Activated effector memory CD4-positive, alpha-beta T cell treated with Interleukin-2 at 50 U/mL for 16 hours (primary cell): ENCODE measurements around the gene PPP1R10.

Source experiments
- DNase-seq: peaks from one replicate; pipeline ENCODE4 v3.0.0-alpha.2; 2020

The PPP1R10 gene

GRCh38 chr6:30618270-30618797 is 1.3 kb upstream of the PPP1R10 start:
- no peak for DNase-seq

DNA sequence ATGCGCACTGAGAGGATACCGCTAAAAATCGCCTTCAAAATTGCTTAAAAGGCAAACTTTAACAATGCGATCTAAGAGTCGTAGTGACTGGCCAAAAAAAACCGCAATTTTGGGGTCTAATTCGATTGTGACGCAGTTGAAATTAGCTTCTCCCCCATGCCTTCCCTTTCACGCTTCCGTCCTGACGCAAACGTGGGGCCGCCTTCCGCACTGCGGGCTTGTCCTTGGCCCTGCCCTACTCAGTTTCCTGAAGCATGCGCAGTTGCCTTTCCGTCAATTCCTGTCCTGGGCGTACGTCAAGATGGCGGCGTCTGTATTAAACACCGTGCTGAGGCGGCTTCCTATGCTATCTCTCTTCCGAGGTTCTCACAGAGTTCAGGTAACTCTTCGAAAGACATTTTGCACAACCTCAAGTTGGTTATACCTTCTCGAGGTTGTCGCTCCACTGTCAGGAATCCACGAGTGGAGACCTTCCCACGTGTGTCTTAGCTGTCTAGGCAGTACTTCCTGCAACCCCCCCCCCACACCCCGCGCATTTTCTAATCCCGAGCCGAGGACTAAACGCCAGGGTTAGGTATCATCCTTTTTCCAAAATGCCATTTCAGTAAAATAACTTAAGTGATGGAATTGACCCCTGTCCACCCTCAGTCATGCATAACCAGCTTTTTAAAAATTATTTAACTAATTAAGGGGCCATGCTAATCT is 674 bp upstream of the PPP1R10 start, which contains the start of gene MRPS18B:
Gene MRPS18B, plus strand, starts transcription at position 276 of the 705 bp plus-strand sequence. Its CDS starts 26 bp downstream, at position 302.
- DNase-seq, result peak; percentile 96

GRCh38 chr6:30615958-30616810 is 859 bp downstream of the PPP1R10 start:
- peak; percentile 41 for DNase-seq

DNA sequence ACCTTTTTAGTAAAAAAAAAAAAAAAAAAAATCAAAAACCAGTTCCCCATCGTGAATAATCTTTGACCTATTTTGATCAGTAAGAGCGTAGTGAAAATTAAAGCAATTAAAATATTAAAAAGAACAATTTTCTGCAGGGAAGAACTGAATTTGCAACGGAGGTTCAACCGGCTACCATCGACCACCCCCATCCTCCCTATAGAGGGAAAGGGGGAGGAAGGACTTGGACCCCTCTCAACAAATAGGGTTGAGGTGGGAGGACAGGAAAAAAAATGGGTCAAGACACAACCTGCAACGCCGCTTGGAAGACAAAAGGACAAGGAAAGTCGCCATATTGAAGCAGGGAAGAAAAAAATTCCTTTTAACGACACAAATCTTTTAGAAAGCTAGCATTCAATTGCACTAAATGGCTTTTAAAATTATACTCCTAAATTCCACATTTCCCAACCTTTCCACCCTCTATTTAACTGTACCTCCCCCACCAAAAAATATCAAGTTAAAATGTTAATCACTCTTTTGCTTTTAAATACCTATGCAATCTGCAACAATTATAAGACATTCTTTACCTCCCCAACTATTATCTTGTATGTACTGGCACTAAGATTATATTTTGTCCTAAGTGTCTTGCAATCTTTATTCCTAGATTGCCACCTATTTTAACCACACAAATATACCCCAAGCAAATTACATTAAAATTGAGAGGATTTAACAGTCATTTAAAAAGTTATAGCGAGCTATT is 1.7 kb downstream of the PPP1R10 start:
- peak; percentile 30 for DNase-seq

GRCh38 chr6:30614843-30615218 is 2.2 kb downstream of the PPP1R10 start:
- peak; percentile 79 for DNase-seq

GRCh38 chr6:30614044-30614842 is 2.8 kb downstream of the PPP1R10 start:
- DNase-seq, result no peak

- no peak for DNase-seq
Measured at GRCh38 chr6:30613251-30614043, 3.6 kb downstream of the PPP1R10 start.

DNA sequence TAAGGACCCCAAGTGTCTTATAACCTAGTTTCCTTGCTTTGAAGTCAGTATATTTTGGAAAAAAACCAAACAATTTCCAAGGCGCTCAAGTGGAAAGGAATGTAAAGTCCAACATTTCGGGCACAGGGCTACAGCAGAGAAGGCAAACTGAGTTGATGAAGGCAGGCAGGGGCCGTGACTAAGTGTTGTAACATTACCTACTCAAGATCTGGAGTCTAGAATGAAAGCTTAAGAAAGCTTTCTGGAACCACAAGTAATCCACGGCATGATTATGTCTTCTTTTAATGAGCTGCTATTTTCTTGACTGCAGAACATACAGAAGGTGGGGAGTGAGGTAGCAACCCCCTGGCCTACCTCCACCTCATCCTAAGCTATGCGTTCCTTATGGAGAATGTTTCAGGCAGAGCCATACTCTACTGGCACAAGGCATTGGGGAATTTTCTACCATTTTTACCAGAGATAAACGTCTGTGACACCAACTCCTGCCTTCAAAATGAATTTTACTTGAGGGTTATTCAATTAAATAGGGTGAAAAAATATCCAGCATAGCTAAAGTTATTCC is 4.3 kb downstream of the PPP1R10 start:
- no peak for DNase-seq

- DNase-seq, result no peak
Measured at GRCh38 chr6:30612213-30612612, 4.8 kb downstream of the PPP1R10 start.

- no peak for DNase-seq
Measured at GRCh38 chr6:30611856-30612194, 5.2 kb downstream of the PPP1R10 start.

- DNase-seq, result no peak
Measured at GRCh38 chr6:30611150-30611855, 5.7 kb downstream of the PPP1R10 start.

GRCh38 chr6:30610065-30610464 is 7.0 kb downstream of the PPP1R10 start:
- no peak for DNase-seq

DNA sequence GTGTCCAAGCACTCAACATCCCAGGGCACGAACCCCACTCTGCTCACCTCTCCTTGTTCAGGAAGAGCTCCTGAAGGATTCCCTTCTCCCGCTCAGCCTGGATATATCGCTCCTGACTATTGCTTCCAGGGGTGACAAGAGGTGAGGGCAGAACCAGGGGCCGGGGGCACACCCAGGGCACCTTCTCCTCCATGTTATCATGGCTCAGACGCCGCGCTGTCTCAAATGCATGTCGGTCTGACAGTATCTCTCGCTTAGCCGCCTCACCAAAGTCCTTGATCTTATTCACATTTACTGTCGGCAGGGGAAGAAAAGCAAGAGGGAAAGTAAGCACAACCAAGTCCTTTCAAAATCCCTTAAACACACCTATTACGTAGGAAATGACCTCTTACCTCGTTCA is 13.1 kb downstream of the PPP1R10 start:
- no peak for DNase-seq

GRCh38 chr6:30601815-30602641 is 15.0 kb downstream of the PPP1R10 start:
- no peak for DNase-seq

DNA sequence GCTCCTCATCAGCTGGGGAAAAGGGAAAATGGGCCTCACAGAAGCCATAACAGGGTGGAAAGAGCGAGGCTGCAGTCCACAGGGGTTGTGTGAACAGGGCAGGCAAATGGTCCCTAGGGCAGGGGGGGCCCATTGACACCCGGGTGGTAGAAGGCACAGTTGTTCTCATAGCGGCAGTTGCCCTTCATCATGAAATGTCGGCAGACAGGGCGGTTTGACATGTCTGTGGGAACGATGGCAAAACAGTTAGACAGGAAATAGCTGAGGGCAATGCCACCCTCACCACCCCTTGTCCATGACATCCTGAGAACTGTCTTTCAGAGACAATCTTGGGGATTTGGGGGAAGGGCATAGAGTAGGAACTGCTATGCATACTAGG is 15.6 kb downstream of the PPP1R10 start:
- DNase-seq, result no peak

GRCh38 chr6:30600451-30600961 is 16.5 kb downstream of the PPP1R10 start:
- no peak for DNase-seq

- DNase-seq, result no peak
Measured at GRCh38 chr6:30599625-30600324, 17.3 kb downstream of the PPP1R10 start.

- DNase-seq, result no peak
Measured at GRCh38 chr6:30598912-30599624, 18.0 kb downstream of the PPP1R10 start.
